Transverse colon (tissue), 4 donors: ENCODE measurements around the gene GDPD3. TPM values are rescaled to one million over a fixed set of nuclear protein-coding genes. Genes with fewer than 3 reads are reported as not detected.

Experiments used
- DNase-seq: peaks from one replicate; pipeline ENCODE4 v3.0.0-alpha.2; 2019
- H3K27ac ChIP-seq, 4 donors: fragments of 200-600 bp; sonication (generic); 2 replicates each; pipeline ENCODE4 v1.5.1; 2016 to 2018; ENCODE audit warnings: inconsistent platforms in 4 of 4
- H3K27me3 ChIP-seq: fragments of 200-600 bp; sonication (generic); 2 replicates; pipeline ENCODE4 v1.5.1; 2017; ENCODE audit warnings: inconsistent platforms
- H3K36me3 ChIP-seq, 4 donors: fragments of 200-600 bp; sonication (generic); 2 replicates each; pipeline ENCODE4 v1.5.1; 2017 to 2019; ENCODE audit warnings: inconsistent platforms in 4 of 4
- H3K4me1 ChIP-seq, 4 donors: fragments of 200-600 bp; sonication (generic); 2 replicates each; pipeline ENCODE4 v1.5.1; 2017 to 2020; ENCODE audit warnings: inconsistent platforms in 4 of 4
- H3K4me3 ChIP-seq, 4 donors: fragments of 200-600 bp; sonication (generic); 1 replicate in 1 of 4; 2 replicates in 3 of 4; pipeline versions ENCODE4 v1.5.1 to v1.6.1; 2017 to 2019; ENCODE audit warnings: inconsistent platforms in 4 of 4
- H3K9me3 ChIP-seq, 2 donors: fragments of 200-600 bp; sonication (generic); 2 replicates each; pipeline ENCODE4 v1.5.1; 2017 to 2019; ENCODE audit warnings: inconsistent platforms in 2 of 2
- CTCF ChIP-seq, 5 experiments: fragments of 200-600 bp in 3 of 5; fragments of 450-650 bp in 2 of 5; sonication (generic) in 3 of 5; IDR thresholded peaks; 1 replicate in 2 of 5; 2 replicates in 3 of 5; pipeline ENCODE4 v1.5.1; 2016 to 2017; ENCODE audit warnings: antibody characterized with exemption in 5 of 5, inconsistent platforms in 3 of 5, mild to moderate bottlenecking in 2 of 5, moderate library complexity in 1 of 5
- EP300 ChIP-seq: sonication (generic); formaldehyde crosslinking; IDR thresholded peaks from one replicate; pipeline ENCODE4 v1.6.1; 2017; ENCODE audit warnings: antibody characterized with exemption, low read depth
- POLR2A ChIP-seq: fragments of 450-650 bp; IDR thresholded peaks from one replicate; pipeline ENCODE4 v1.6.1; 2016; ENCODE audit warnings: antibody characterized with exemption, mild to moderate bottlenecking, moderate library complexity
- POLR2AphosphoS5 ChIP-seq, 3 donors: sonication (generic); formaldehyde crosslinking; IDR thresholded peaks; one replicate each; pipeline ENCODE4 v1.6.1; 2016; ENCODE audit warnings: antibody characterized with exemption in 3 of 3
- WGBS, 2 donors: methylation state at CpG; one replicate each; pipeline ENCODE4 v1.1.5; 2018; ENCODE audit warnings: low coverage in 1 of 2; 5-methylcytosine and 5-hydroxymethylcytosine counted together
- in situ Hi-C, 4 donors: fragments of 200-750 bp; cut with MboI; loops; one replicate each; pipeline versions ENCODE4 v1.15.0 to v1.15.1; 2017; ENCODE audit warnings: low sequenced_read_pairs in 3 of 4, low pct_ligation_motif_present in 1 of 4, low pct_unique_long_range_greater_than_20kb in 1 of 4
- intact Hi-C: fragments of 100-400 bp; cut with DNase I; formaldehyde crosslinking; loops from one replicate; pipeline ENCODE4 v1.15.1; 2023; ENCODE audit warnings: low total_unique reads
- total RNA-seq, 4 donors: library from RNA; depleted of rRNA; stranded (reverse); fragments of >200 nt; gene quantifications; one replicate each; pipeline ENCODE4 v1.1.0, GENCODE V29; 2016

GDPD3 gene
- total RNA-seq, 4 donors from 2014 or later, result 9.4 to 33.3 (median 30.4) TPM

GRCh38 chr16:30114411-30114810, 1.1 kb upstream of the GDPD3 start:
- 68% methylated on average over 11 of the region's 11 CpGs; no CpG with 5 or more reads in 1 of the 2 donors for WGBS, 2 donors
- Histone ChIP-seq H3K36me3 (peaks cover 0 to 28% (median 14%) of the 10 kb centered on the region in 4 donors), H3K4me1 (peaks cover 28 to 61% (median 39%) of the 10 kb centered on the region in 4 donors), H3K9me3 (no peaks in the 10 kb centered on the region), H3K27me3 (no peaks in the 10 kb centered on the region), H3K4me3 (no peak overlapping the region), H3K27ac (peak overlapping the region; percentile 81 to 98 (median 88))
- intact Hi-C loops, result loop anchor here (10.0 kb wide), 1 partner anchor 70 kb away; the partner anchor contains the start of gene CORO1A
- TF ChIP-seq EP300 (no peak), POLR2AphosphoS5 (IDR thresholded peaks at IDR 0.05) (no peak), POLR2A (no peak), CTCF (IDR thresholded peaks at IDR 0.05) (no peak)
- in situ Hi-C loops, result loop anchor here in 2 of 4 donors (25.0 kb wide), 1 partner anchor 298 kb away; the partner anchor contains the start of gene ZNF771 (in 2 of the 2)
- no peak for DNase-seq

GRCh38 chr16:30113711-30114333, 485 bp upstream of the GDPD3 start:
- Histone ChIP-seq H3K4me3 (no peak overlapping the region), H3K27ac (peak overlapping the region; percentile 81 to 98 (median 88)), H3K27me3 (no peaks in the 10 kb centered on the region), H3K9me3 (no peaks in the 10 kb centered on the region), H3K4me1 (peaks cover 28 to 56% (median 36%) of the 10 kb centered on the region in 4 donors), H3K36me3 (peaks cover 0 to 26% (median 12%) of the 10 kb centered on the region in 4 donors)
- no peak for TF ChIP-seq EP300
- TF ChIP-seq POLR2A, result no peak
- no peak for TF ChIP-seq POLR2AphosphoS5 (IDR thresholded peaks at IDR 0.05)
- no peak for TF ChIP-seq CTCF (IDR thresholded peaks at IDR 0.05)
- intact Hi-C loops, result loop anchor here (10.0 kb wide), 1 partner anchor 71 kb away; the partner anchor contains the start of gene CORO1A
- no peak for DNase-seq
- WGBS, 2 donors, result 87 to 89% methylated on average over 9 to 19 of the region's 20 CpGs
- in situ Hi-C loops, result loop anchor here in 2 of 4 donors (25.0 kb wide), 1 partner anchor 298 kb away; the partner anchor contains the start of gene ZNF771 (in 2 of the 2)

DNA sequence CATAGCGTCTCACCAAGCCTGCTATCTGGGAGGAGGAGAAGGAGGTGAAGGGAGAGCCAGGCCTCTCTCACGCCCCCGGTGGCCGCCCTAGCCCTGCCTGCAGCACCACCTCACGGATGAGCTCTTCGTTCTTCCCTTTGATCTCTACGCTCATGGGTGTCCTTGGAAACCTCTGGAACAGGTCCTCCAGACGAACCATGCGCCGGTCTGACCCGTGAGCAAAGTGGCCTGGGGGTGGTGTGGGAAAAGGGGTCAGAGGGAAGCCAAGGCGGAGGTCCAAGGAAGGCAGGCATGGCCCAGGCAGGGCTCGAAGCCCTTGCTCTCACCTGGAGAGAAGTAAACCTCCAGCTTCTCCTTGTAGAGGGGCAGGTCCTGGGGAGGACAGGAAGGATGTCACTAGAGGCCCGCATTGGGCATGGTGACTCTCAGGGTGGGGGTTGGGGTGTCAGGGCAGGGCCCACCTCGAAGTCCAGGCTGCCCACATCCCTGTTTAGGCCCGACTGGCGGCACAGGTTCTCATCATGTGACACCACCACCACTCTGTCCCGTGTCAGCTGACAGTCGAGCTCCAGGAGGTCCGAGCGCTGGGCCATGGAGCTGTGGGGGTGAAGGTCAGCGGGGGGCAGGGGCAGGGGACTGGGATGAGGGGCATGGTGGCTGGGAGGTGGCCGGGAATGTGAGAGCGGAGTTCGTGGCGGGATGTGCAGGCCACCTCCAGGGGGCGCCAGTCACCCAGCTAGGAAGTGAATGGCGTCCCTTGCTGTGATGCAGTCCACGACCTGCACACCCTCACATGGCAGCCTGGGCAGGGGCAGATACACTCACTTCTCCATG, 923 bp downstream of the GDPD3 start:
- TF ChIP-seq POLR2AphosphoS5 (IDR thresholded peaks at IDR 0.05) (peak in 1 of 3 donors; percentile 29), CTCF (IDR thresholded peaks at IDR 0.05) (peak; percentile 67 to 88 (median 78)), POLR2A (no peak), EP300 (no peak)
- 75 to 83% methylated on average over 2 to 29 of the region's 29 CpGs for WGBS, 2 donors
- H3K4me3 ChIP-seq, result no peak overlapping the region
- peak overlapping the region; percentile 81 to 98 (median 88) for H3K27ac ChIP-seq
- H3K4me1 ChIP-seq, result peaks cover 28 to 42% (median 33%) of the 10 kb centered on the region in 4 donors
- H3K27me3 ChIP-seq, result no peaks in the 10 kb centered on the region
- H3K9me3 ChIP-seq, result no peaks in the 10 kb centered on the region
- intact Hi-C loops, result loop anchor here (10.0 kb wide), 1 partner anchor 72 kb away; the partner anchor contains the start of gene CORO1A
- in situ Hi-C loops, result loop anchor here in 2 of 4 donors (25.0 kb wide), 1 partner anchor 300 kb away; the partner anchor contains the start of gene ZNF771 (in 2 of the 2)
- DNase-seq, result peak; percentile 84
- H3K36me3 ChIP-seq, result peaks cover 0 to 21% (median 10%) of the 10 kb centered on the region in 4 donors

DNA sequence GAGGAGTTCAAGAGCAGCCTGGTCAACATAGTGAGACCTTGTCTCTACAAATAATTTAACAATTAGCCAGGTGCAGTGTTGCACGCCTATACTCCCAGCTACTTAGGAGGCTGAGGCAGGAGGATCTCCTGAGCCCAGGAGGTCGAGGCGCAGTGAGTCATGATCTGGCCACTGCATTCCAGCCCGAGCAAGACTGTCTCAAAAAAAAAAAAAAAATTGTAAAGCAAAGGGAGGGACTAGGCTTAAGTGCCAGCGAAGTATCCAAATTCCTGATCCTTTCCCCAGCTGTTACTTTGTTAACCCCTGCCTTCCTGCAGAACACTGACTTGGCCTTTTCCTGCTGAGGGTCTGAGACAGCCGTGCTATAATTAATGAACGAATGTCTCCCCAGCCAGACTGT, 2.7 kb downstream of the GDPD3 start:
- intact Hi-C loops (loop anchor here (10.0 kb wide), 1 partner anchor 74 kb away; the partner anchor contains the start of gene CORO1A), in situ Hi-C loops (loop anchor here in 2 of 4 donors (25.0 kb wide), 1 partner anchor 302 kb away; the partner anchor contains the start of gene ZNF771 (in 2 of the 2))
- H3K27me3 ChIP-seq, result no peaks in the 10 kb centered on the region
- H3K36me3 ChIP-seq, result peaks cover 0 to 20% (median 6%) of the 10 kb centered on the region in 4 donors
- WGBS, 2 donors, result 57 to 100% methylated on average over 1 to 7 of the region's 7 CpGs
- no peaks in the 10 kb centered on the region for H3K9me3 ChIP-seq
- peaks cover 21 to 26% (median 23%) of the 10 kb centered on the region in 4 donors for H3K4me1 ChIP-seq
- no peak overlapping the region for H3K27ac ChIP-seq
- H3K4me3 ChIP-seq, result no peak overlapping the region
- no peak for DNase-seq
- no peak for TF ChIP-seq POLR2A
- no peak for TF ChIP-seq EP300
- TF ChIP-seq POLR2AphosphoS5 (IDR thresholded peaks at IDR 0.05), result no peak
- no peak for TF ChIP-seq CTCF (IDR thresholded peaks at IDR 0.05)
